CD4-positive, alpha-beta memory T cell (primary cell): ENCODE data around the gene ULK3. TPM values are rescaled to one million over a fixed set of nuclear protein-coding genes. Genes with fewer than 3 reads are reported as not detected.

Experiments used
- CTCF ChIA-PET: fragments of 350-600 bp; sonication (Branson Sonifier 250); formaldehyde crosslinking; loops from one replicate; lab custom pipeline; 2021; ENCODE audit warnings: inconsistent platforms; ENCODE audit not compliant: partially characterized antibody; lab: Charles Lee
- POLR2A ChIA-PET: fragments of 350-600 bp; sonication (Branson Sonifier 250); formaldehyde crosslinking; loops from one replicate; lab custom pipeline; 2021; ENCODE audit not compliant: partially characterized antibody; lab: Charles Lee
- DNase-seq, 5 donors: peaks; one replicate each; pipeline versions ENCODE4 v3.0.0 to v3.0.0-alpha.2; 2020 to 2022; ENCODE audit warnings: mixed read lengths in 1 of 5
- H3K27ac ChIP-seq: one replicate; pipeline ENCODE4 v1.7.0; 2013; ENCODE audit warnings: low read depth, low read length
- H3K27me3 ChIP-seq: 2 replicates; pipeline ENCODE4 v1.7.0; 2013; ENCODE audit warnings: mild to moderate bottlenecking, low read length, moderate library complexity; ENCODE audit not compliant: insufficient read depth
- H3K36me3 ChIP-seq: 2 replicates; pipeline ENCODE4 v1.7.0; 2013; ENCODE audit warnings: mild to moderate bottlenecking, low read length, moderate library complexity; ENCODE audit not compliant: insufficient read depth
- H3K4me1 ChIP-seq: 2 replicates; pipeline ENCODE4 v1.7.0; 2013; ENCODE audit warnings: mild to moderate bottlenecking, low read length, moderate library complexity; ENCODE audit not compliant: insufficient read depth
- H3K4me3 ChIP-seq, 2 donors: one replicate each; pipeline ENCODE4 v1.7.0; 2013; ENCODE audit warnings: low read length in 2 of 2, mild to moderate bottlenecking in 1 of 2
- H3K9me3 ChIP-seq, 2 donors: one replicate each; pipeline ENCODE4 v1.7.0; 2013; ENCODE audit warnings: low read length in 2 of 2, control low read depth in 1 of 2; ENCODE audit not compliant: control insufficient read depth in 1 of 2
- H3K27ac Mint-ChIP-seq, 7 donors: one replicate each; pipeline ENCODE4 v1.8.0; 2020 to 2021; ENCODE audit warnings: mixed read lengths in 7 of 7, mild to moderate bottlenecking in 6 of 7, inconsistent platforms in 3 of 7, moderate library complexity in 3 of 7
- H3K27me3 Mint-ChIP-seq, 2 donors: one replicate each; pipeline ENCODE4 v1.8.0; 2020 to 2021; ENCODE audit warnings: mixed read lengths in 2 of 2
- H3K36me3 Mint-ChIP-seq, 2 donors: one replicate each; pipeline ENCODE4 v1.8.0; 2020 to 2021; ENCODE audit warnings: mixed read lengths in 2 of 2, inconsistent platforms in 1 of 2, mild to moderate bottlenecking in 1 of 2
- H3K4me1 Mint-ChIP-seq, 4 donors: one replicate each; pipeline ENCODE4 v1.8.0; 2020 to 2021; ENCODE audit warnings: mixed read lengths in 4 of 4, mild to moderate bottlenecking in 1 of 4
- H3K4me3 Mint-ChIP-seq, 8 donors: one replicate each; pipeline ENCODE4 v1.8.0; 2020 to 2021; ENCODE audit warnings: mixed read lengths in 8 of 8, mild to moderate bottlenecking in 7 of 8, moderate library complexity in 6 of 8, inconsistent platforms in 3 of 8
- H3K9me3 Mint-ChIP-seq, 8 donors: one replicate each; pipeline ENCODE4 v1.8.0; 2020 to 2021; ENCODE audit warnings: mixed read lengths in 8 of 8, mild to moderate bottlenecking in 5 of 8, inconsistent platforms in 3 of 8, moderate library complexity in 1 of 8
- intact Hi-C: fragments of 100-400 bp; cut with micrococcal nuclease; formaldehyde crosslinking; loops from one replicate; pipeline ENCODE4 v1.15.1; 2023
- polyA plus RNA-seq, 2 donors: library from polyadenylated mRNA; unstranded; fragments of 300-500 nt; fragmentation: Illumina TruSeq; gene quantifications; one replicate each; pipeline ENCODE4 v1.2.3, GENCODE V29; 2021
- total RNA-seq, 2 experiments: library from RNA; stranded (reverse); gene quantifications; one replicate each; pipeline ENCODE4 v1.2.3, GENCODE V29; 2021

Gene ULK3
- total and polyA plus RNA-seq, 4 experiments from 2014 or later, result 33.6 to 88.3 (median 61.7) TPM

- peaks cover 52% of the 10 kb centered on the region for H3K4me1 ChIP-seq
Observed at GRCh38 chr15:74845208-74845568, 2.2 kb upstream of the ULK3 start.

GRCh38 chr15:74844319-74845207 is 1.6 kb upstream of the ULK3 start:
- Mint-ChIP-seq H3K36me3 (peaks cover 20 to 42% of the 10 kb centered on the region in 2 donors), H3K27me3 (no peaks in the 10 kb centered on the region), H3K4me3 (peak overlapping the region; percentile 67 to 92 (median 76)), H3K4me1 (peaks cover 37 to 57% (median 46%) of the 10 kb centered on the region in 4 donors), H3K27ac (peak overlapping the region; percentile 72 to 95 (median 91)), H3K9me3 (no peaks in the 10 kb centered on the region)
- peak overlapping the region in 1 of 2 donors; percentile 49 for H3K4me3 ChIP-seq
- H3K27me3 ChIP-seq, result no peaks in the 10 kb centered on the region
- ChIA-PET CTCF (interaction anchor here (0.6 to 7.3 kb wide), 24 partner anchors 10 to 302 kb away, joined by 3 to 136 read pairs (median 4); partner anchors contain the start of genes COX5A, FAM219B and MPI), POLR2A (interaction anchor here (0.6 to 7.9 kb wide), 18 partner anchors 9 to 229 kb away, joined by 3 to 106 read pairs (median 8); partner anchors contain the start of genes CLK3, COX5A, CSK and FAM219B)
- no peaks in the 10 kb centered on the region for H3K9me3 ChIP-seq
- DNase-seq, result no peak
- H3K27ac ChIP-seq, result peak overlapping the region; percentile 77
- peaks cover 20% of the 10 kb centered on the region for H3K36me3 ChIP-seq
- intact Hi-C loops, result loop anchor here (1.0 to 5.0 kb wide), 4 partner anchors 29 to 212 kb away; partner anchors contain the start of genes FAM219B and SCAMP2
- H3K4me1 ChIP-seq, result peaks cover 52% of the 10 kb centered on the region

More at GRCh38 chr15:74845208-74845568, 2.2 kb upstream of the ULK3 start:
- peak; percentile 51 to 68 (median 56) for DNase-seq
- peaks cover 23 to 47% of the 10 kb centered on the region in 2 donors for H3K36me3 Mint-ChIP-seq
- no peaks in the 10 kb centered on the region for H3K27me3 Mint-ChIP-seq
- H3K4me1 Mint-ChIP-seq, result peaks cover 37 to 57% (median 46%) of the 10 kb centered on the region in 4 donors
- Histone ChIP-seq H3K9me3 (no peaks in the 10 kb centered on the region), H3K27ac (peak overlapping the region; percentile 77), H3K4me3 (peak overlapping the region in 1 of 2 donors; percentile 49), H3K36me3 (peaks cover 26% of the 10 kb centered on the region), H3K27me3 (no peaks in the 10 kb centered on the region)
- no peaks in the 10 kb centered on the region for H3K9me3 Mint-ChIP-seq
- CTCF ChIA-PET, result interaction anchor here (0.6 to 7.3 kb wide), 20 partner anchors 9 to 303 kb away, joined by 3 to 136 read pairs (median 4); partner anchors contain the start of genes COX5A and FAM219B
- intact Hi-C loops, result loop anchor here (1.0 kb wide), 3 partner anchors 28 to 61 kb away; partner anchors contain the start of genes FAM219B and SCAMP2
- POLR2A ChIA-PET, result interaction anchor here (0.6 to 7.9 kb wide), 14 partner anchors 9 to 230 kb away, joined by 3 to 106 read pairs (median 13); partner anchors contain the start of genes CLK3, COX5A, CSK and FAM219B
- H3K4me3 Mint-ChIP-seq, result peak overlapping the region; percentile 67 to 92 (median 76)
- peak overlapping the region; percentile 72 to 95 (median 91) for H3K27ac Mint-ChIP-seq

GRCh38 chr15:74843891-74844299 is 939 bp upstream of the ULK3 start:
- H3K4me1 ChIP-seq, result peaks cover 52% of the 10 kb centered on the region
- peaks cover 18% of the 10 kb centered on the region for H3K36me3 ChIP-seq

GRCh38 chr15:74843445-74843828 is 481 bp upstream of the ULK3 start:
- H3K9me3 Mint-ChIP-seq, result no peaks in the 10 kb centered on the region
- no peak for DNase-seq
- Histone ChIP-seq H3K27ac (peak overlapping the region; percentile 77), H3K27me3 (no peaks in the 10 kb centered on the region), H3K4me1 (peaks cover 52% of the 10 kb centered on the region), H3K4me3 (peak overlapping the region; percentile 30 to 83), H3K9me3 (no peaks in the 10 kb centered on the region), H3K36me3 (peaks cover 14% of the 10 kb centered on the region)
- peak overlapping the region; percentile 90 to 97 (median 93) for H3K27ac Mint-ChIP-seq
- peak overlapping the region; percentile 77 to 92 (median 86) for H3K4me3 Mint-ChIP-seq
- H3K27me3 Mint-ChIP-seq, result no peaks in the 10 kb centered on the region
- ChIA-PET CTCF (interaction anchor here (1.0 to 7.3 kb wide), 11 partner anchors 27 to 224 kb away, joined by 3 to 136 read pairs (median 7); partner anchors contain the start of genes COX5A and FAM219B), POLR2A (interaction anchor here (0.6 to 7.9 kb wide), 17 partner anchors 13 to 228 kb away, joined by 3 to 106 read pairs (median 10); partner anchors contain the start of genes CLK3, COX5A, CSK and FAM219B)
- H3K36me3 Mint-ChIP-seq, result peaks cover 13 to 40% of the 10 kb centered on the region in 2 donors
- intact Hi-C loops, result loop anchor here (1.0 to 5.0 kb wide), 5 partner anchors 47 to 211 kb away; partner anchors contain the start of genes COX5A and MPI
- peaks cover 37 to 57% (median 46%) of the 10 kb centered on the region in 4 donors for H3K4me1 Mint-ChIP-seq

More at GRCh38 chr15:74843891-74844299, 939 bp upstream of the ULK3 start:
- H3K27me3 Mint-ChIP-seq, result no peaks in the 10 kb centered on the region
- peak overlapping the region; percentile 77 for H3K27ac ChIP-seq
- DNase-seq, result no peak
- ChIA-PET POLR2A (interaction anchor here (0.6 to 7.9 kb wide), 17 partner anchors 12 to 229 kb away, joined by 3 to 106 read pairs (median 10); partner anchors contain the start of genes CLK3, COX5A, CSK and FAM219B), CTCF (interaction anchor here (0.9 to 7.3 kb wide), 16 partner anchors 26 to 225 kb away, joined by 3 to 136 read pairs (median 10); partner anchors contain the start of genes COX5A, FAM219B and MPI)
- intact Hi-C loops, result loop anchor here (1.0 to 5.0 kb wide), 5 partner anchors 46 to 212 kb away; partner anchors contain the start of genes COX5A and MPI
- no peaks in the 10 kb centered on the region for H3K9me3 Mint-ChIP-seq
- no peaks in the 10 kb centered on the region for H3K27me3 ChIP-seq
- H3K4me1 Mint-ChIP-seq, result peaks cover 37 to 57% (median 46%) of the 10 kb centered on the region in 4 donors
- peaks cover 18 to 42% of the 10 kb centered on the region in 2 donors for H3K36me3 Mint-ChIP-seq
- H3K4me3 Mint-ChIP-seq, result peak overlapping the region in 6 of 8 donors; percentile 41 to 92 (median 86)
- no peaks in the 10 kb centered on the region for H3K9me3 ChIP-seq
- H3K27ac Mint-ChIP-seq, result peak overlapping the region; percentile 8 to 97 (median 93)
- H3K4me3 ChIP-seq, result peak overlapping the region; percentile 30 to 83

GRCh38 chr15:74841891-74842373 is 1.0 kb downstream of the ULK3 start:
- ChIA-PET CTCF (interaction anchor here (1.0 to 7.3 kb wide), 10 partner anchors 28 to 108 kb away, joined by 3 to 136 read pairs (median 10); partner anchors contain the start of gene FAM219B), POLR2A (interaction anchor here (0.8 to 7.9 kb wide), 12 partner anchors 28 to 226 kb away, joined by 3 to 106 read pairs (median 8); partner anchors contain the start of genes CLK3, COX5A, FAM219B and SCAMP2)
- intact Hi-C loops, result loop anchor here (2.0 to 5.0 kb wide), 3 partner anchors 55 to 210 kb away; no protein-coding TSS in a partner anchor
- Histone ChIP-seq H3K9me3 (no peaks in the 10 kb centered on the region), H3K36me3 (no peaks in the 10 kb centered on the region), H3K27me3 (no peaks in the 10 kb centered on the region), H3K4me3 (peak overlapping the region in 1 of 2 donors; percentile 83), H3K4me1 (peaks cover 52% of the 10 kb centered on the region), H3K27ac (peak overlapping the region; percentile 69)
- Mint-ChIP-seq H3K36me3 (peaks cover 6 to 34% of the 10 kb centered on the region in 2 donors), H3K4me3 (peak overlapping the region; percentile 87 to 92 (median 90)), H3K9me3 (no peaks in the 10 kb centered on the region), H3K27ac (peak overlapping the region in 6 of 7 donors; percentile 77 to 93 (median 85)), H3K4me1 (peaks cover 37 to 57% (median 45%) of the 10 kb centered on the region in 4 donors), H3K27me3 (no peaks in the 10 kb centered on the region)
- DNase-seq, result no peak
